ENCODE results near the gene PUS10.
"Not testable (repeated sequence)": the region's sequence is repeated elsewhere in the genome, so short reads cannot be mapped to it uniquely, and the experiment has no call there.

- not testable (repeated sequence) for TF ChIP-seq CTCF, POLR2A (IDR thresholded peaks at IDR 0.05)
These were observed 116.8 kb downstream of the PUS10 start for GRCh38 chr2:60901296-60901695.

Data from Peyer's patch (tissue), 4 donors.